GM23248 (cell line): Measurements from ENCODE around the gene LGR6. TPM values are rescaled to one million over a fixed set of nuclear protein-coding genes. Genes with fewer than 3 reads are reported as not detected.

Source experiments
- DNase-seq: peaks from one replicate; pipeline ENCODE4 v3.0.0-alpha.2; 2015
- H2AFZ ChIP-seq: fragments of 200-600 bp; sonication (generic); 2 replicates; pipeline ENCODE4 v1.6.1; 2016; ENCODE audit warnings: antibody characterized with exemption
- H3F3A ChIP-seq: fragments of 200-600 bp; sonication (generic); 2 replicates; pipeline ENCODE4 v1.6.1; 2016; ENCODE audit warnings: mild to moderate bottlenecking, antibody characterized with exemption, mixed run types; ENCODE audit not compliant: insufficient read depth
- H3K27ac ChIP-seq: fragments of 200-600 bp; sonication (generic); 2 replicates; pipeline ENCODE4 v1.5.1; 2016; ENCODE audit warnings: mild to moderate bottlenecking
- H3K27me3 ChIP-seq: fragments of 200-600 bp; sonication (generic); replicated peaks from 2 replicates; pipeline ENCODE4 v1.6.1; 2016; ENCODE audit warnings: mild to moderate bottlenecking; ENCODE audit not compliant: insufficient read depth
- H3K36me3 ChIP-seq: fragments of 200-600 bp; sonication (generic); 2 replicates; pipeline ENCODE4 v1.6.1; 2016; ENCODE audit warnings: low read depth, mild to moderate bottlenecking
- H3K4me1 ChIP-seq: fragments of 200-600 bp; sonication (generic); 2 replicates; pipeline ENCODE4 v1.6.1; 2016; ENCODE audit warnings: mild to moderate bottlenecking; ENCODE audit not compliant: insufficient read depth
- H3K4me2 ChIP-seq: fragments of 200-600 bp; sonication (generic); one replicate; pipeline ENCODE4 v1.6.1; 2016; ENCODE audit warnings: mild to moderate bottlenecking; ENCODE audit not compliant: unreplicated experiment
- H3K4me3 ChIP-seq: fragments of 200-600 bp; sonication (generic); 2 replicates; pipeline ENCODE4 v1.5.1; 2016; ENCODE audit warnings: mild to moderate bottlenecking
- H3K79me2 ChIP-seq: fragments of 200-600 bp; sonication (generic); 2 replicates; pipeline ENCODE4 v1.6.1; 2016; ENCODE audit warnings: mild to moderate bottlenecking; ENCODE audit not compliant: insufficient read depth
- H3K9ac ChIP-seq: fragments of 200-600 bp; sonication (generic); 2 replicates; pipeline ENCODE4 v1.6.1; 2016; ENCODE audit warnings: mild to moderate bottlenecking
- H3K9me2 ChIP-seq: fragments of 200-600 bp; sonication (generic); 2 replicates; pipeline ENCODE4 v1.6.1; 2016; ENCODE audit warnings: mixed run types, mild to moderate bottlenecking, moderate library complexity; ENCODE audit not compliant: insufficient read depth
- H3K9me3 ChIP-seq: fragments of 200-600 bp; sonication (generic); one replicate; pipeline ENCODE4 v1.6.1; 2017; ENCODE audit warnings: low read depth
- H4K20me1 ChIP-seq: fragments of 200-600 bp; sonication (generic); 2 replicates; pipeline ENCODE4 v1.6.0; 2016; ENCODE audit not compliant: insufficient read depth
- EZH2 ChIP-seq: fragments of 200-600 bp; sonication (generic); IDR thresholded peaks from 2 replicates; pipeline ENCODE4 v1.6.1; 2018; ENCODE audit warnings: antibody characterized with exemption, mild to moderate bottlenecking; ENCODE audit not compliant: insufficient read depth, poor library complexity, severe bottlenecking
- EZH2phosphoT487 ChIP-seq: fragments of 200-600 bp; sonication (generic); IDR thresholded peaks from 2 replicates; pipeline ENCODE4 v1.6.1; 2018; ENCODE audit warnings: antibody characterized with exemption, moderate library complexity, mild to moderate bottlenecking, low read depth; ENCODE audit not compliant: insufficient read depth
- WGBS, 2 experiments: methylation state at CpG; one replicate each; pipeline ENCODE4 v1.1.6; 2015 to 2017; ENCODE audit warnings: low lambda C conversion rate in 2 of 2, low coverage in 1 of 2; ENCODE audit errors: missing lambda C conversion rate in 2 of 2; 5-methylcytosine and 5-hydroxymethylcytosine counted together
- in situ Hi-C: fragments of 300-500 bp; cut with MboI; formaldehyde crosslinking; loops from 2 replicates; pipeline ENCODE4 v1.15.0; 2020
- polyA plus RNA-seq: library from polyadenylated mRNA; unstranded; fragments of >200 nt; fragmentation: Nextera tagmentation; extraction: Ambion mirVana; gene quantifications from 2 replicates; pipeline ENCODE4 v1.2.1, GENCODE V29; 2016
- total RNA-seq: library from RNA; depleted of rRNA; stranded (reverse); fragments of >200 nt; shearing (Covaris generic); gene quantifications from 2 replicates; pipeline ENCODE4 v1.2.3, GENCODE V29; 2014

Gene LGR6
- total and polyA plus RNA-seq, 2 experiments from 2014 or later, result not detected

- Histone ChIP-seq H3K79me2 (no peaks in the 10 kb centered on the region), H3K4me2 (no peak overlapping the region), H3K4me3 (no peak overlapping the region), H3K9me2 (no peaks in the 10 kb centered on the region), H3K9me3 (no peaks in the 10 kb centered on the region), H4K20me1 (no peaks in the 10 kb centered on the region), H3F3A (no peaks in the 10 kb centered on the region), H3K36me3 (no peaks in the 10 kb centered on the region), H3K27me3 (peaks cover 12% of the 10 kb centered on the region; the same call in 1 of the 2 replicates), H3K27ac (no peak overlapping the region), H3K4me1 (no peaks in the 10 kb centered on the region), H2AFZ (no peak overlapping the region), H3K9ac (no peak overlapping the region)
- no peak for DNase-seq
- TF ChIP-seq EZH2phosphoT487 (no peak), EZH2 (no peak)
- in situ Hi-C loops, result no loop called here
- 77 to 82% methylated on average over 8 of the region's 8 CpGs for WGBS, 2 experiments
These were observed 11.3 kb upstream of the LGR6 start for GRCh38 chr1:202182040-202182877.

- 0 to 2% methylated on average over 17 to 19 of the region's 19 CpGs for WGBS, 2 experiments
- H2AFZ ChIP-seq, result no peak overlapping the region
These were observed 8.7 kb upstream of the LGR6 start for GRCh38 chr1:202184750-202185460.

GRCh38 chr1:202186327-202186726, 7.3 kb upstream of the LGR6 start:
- no peaks in the 10 kb centered on the region for H3K79me2 ChIP-seq
- H3F3A ChIP-seq, result no peaks in the 10 kb centered on the region
- no peak overlapping the region for H2AFZ ChIP-seq
- H4K20me1 ChIP-seq, result no peaks in the 10 kb centered on the region
- no peaks in the 10 kb centered on the region for H3K4me1 ChIP-seq
- in situ Hi-C loops, result loop anchor here (5.0 kb wide), 1 partner anchor 126 kb away; no protein-coding TSS in a partner anchor
- H3K9me3 ChIP-seq, result no peaks in the 10 kb centered on the region
- no peak overlapping the region for H3K4me3 ChIP-seq
- H3K27me3 ChIP-seq, result 0 out of 2 replicates have a peak, but pooled peaks cover 3% of the 10 kb centered on the region
- TF ChIP-seq EZH2phosphoT487, result no peak
- no peak for TF ChIP-seq EZH2
- H3K27ac ChIP-seq, result no peak overlapping the region
- H3K9me2 ChIP-seq, result no peaks in the 10 kb centered on the region
- no peak overlapping the region for H3K9ac ChIP-seq
- H3K4me2 ChIP-seq, result no peak overlapping the region
- DNase-seq, result no peak
- H3K36me3 ChIP-seq, result no peaks in the 10 kb centered on the region
- 65 to 73% methylated on average over 7 of the region's 7 CpGs for WGBS, 2 experiments

More at GRCh38 chr1:202184750-202185460, 8.7 kb upstream of the LGR6 start:
- in situ Hi-C loops, result loop anchor here (5.0 kb wide), 1 partner anchor 127 kb away; no protein-coding TSS in a partner anchor
- H3K4me1 ChIP-seq, result no peaks in the 10 kb centered on the region
- TF ChIP-seq EZH2phosphoT487 (no peak), EZH2 (no peak)
- no peaks in the 10 kb centered on the region for H3K79me2 ChIP-seq
- no peak overlapping the region for H3K27ac ChIP-seq
- H3K9ac ChIP-seq, result peak overlapping the region; percentile 55; the same call in 1 of the 2 replicates
- peak; percentile 94 for DNase-seq
- no peaks in the 10 kb centered on the region for H3K36me3 ChIP-seq
- no peak overlapping the region for H3K4me2 ChIP-seq
- H3K9me2 ChIP-seq, result no peaks in the 10 kb centered on the region
- H3F3A ChIP-seq, result no peaks in the 10 kb centered on the region
- no peak overlapping the region for H3K4me3 ChIP-seq
- no peaks in the 10 kb centered on the region for H4K20me1 ChIP-seq
- no peaks in the 10 kb centered on the region for H3K9me3 ChIP-seq
- H3K27me3 ChIP-seq, result peaks cover 10% of the 10 kb centered on the region; the same call in 1 of the 2 replicates

GRCh38 chr1:202187041-202187671, 6.4 kb upstream of the LGR6 start:
- 57 to 59% methylated on average over 8 of the region's 8 CpGs for WGBS, 2 experiments
- Histone ChIP-seq H3K9me3 (no peaks in the 10 kb centered on the region), H4K20me1 (no peaks in the 10 kb centered on the region), H2AFZ (no peak overlapping the region), H3K9ac (no peak overlapping the region), H3K4me2 (no peak overlapping the region), H3K27me3 (no peaks in the 10 kb centered on the region), H3K27ac (no peak overlapping the region), H3K4me3 (no peak overlapping the region), H3K79me2 (no peaks in the 10 kb centered on the region), H3F3A (no peaks in the 10 kb centered on the region), H3K36me3 (no peaks in the 10 kb centered on the region), H3K9me2 (no peaks in the 10 kb centered on the region), H3K4me1 (no peaks in the 10 kb centered on the region)
- DNase-seq, result no peak
- no peak for TF ChIP-seq EZH2
- no peak for TF ChIP-seq EZH2phosphoT487
- in situ Hi-C loops, result loop anchor here (5.0 kb wide), 1 partner anchor 125 kb away; no protein-coding TSS in a partner anchor
